RKO (cell line): ENCODE data around the gene MCC.

Experiments
- DNase-seq: peaks from one replicate; pipeline ENCODE4 v3.0.0-alpha.2; 2016; ENCODE audit warnings: low spot score

MCC gene

DNA sequence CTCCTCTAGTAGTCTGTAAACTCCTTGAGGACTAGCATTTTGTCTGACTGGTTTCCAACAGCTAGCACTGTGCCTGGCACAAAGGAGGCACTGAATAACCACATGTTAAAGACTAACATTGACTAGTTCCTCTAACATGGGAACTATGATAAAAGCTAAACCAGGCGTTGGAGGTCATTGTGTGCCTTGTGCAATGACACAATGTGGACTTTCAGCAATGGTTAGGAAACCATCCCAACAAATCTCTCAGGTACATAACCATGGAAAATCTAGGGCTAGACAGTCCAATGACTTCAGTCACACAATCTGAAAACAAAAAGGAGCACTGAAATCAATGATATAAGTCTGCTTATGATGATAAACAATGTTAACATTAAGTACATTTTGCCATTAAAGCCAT, 311.0 kb downstream of the MCC start:
- DNase-seq = no peak

DNA sequence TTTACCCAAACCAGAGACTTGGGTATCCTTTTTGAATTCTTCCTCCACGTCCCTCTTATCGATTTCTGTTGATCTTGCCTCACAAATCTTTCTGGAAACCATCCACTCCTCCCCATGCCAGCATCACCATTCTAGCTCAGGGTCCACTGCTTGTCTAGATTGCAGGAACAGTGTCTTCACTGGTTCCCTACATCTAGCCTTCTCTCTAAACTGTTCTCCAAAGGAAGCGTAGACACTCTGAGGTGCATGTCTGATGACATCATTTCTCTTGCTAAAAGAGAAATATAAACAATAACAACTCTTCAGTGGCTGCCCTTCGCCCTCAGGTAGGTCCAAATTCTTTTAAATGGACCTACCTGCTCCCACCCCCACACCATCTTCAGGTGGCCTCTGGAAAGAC, 311.5 kb downstream of the MCC start:
- DNase-seq = no peak

DNA sequence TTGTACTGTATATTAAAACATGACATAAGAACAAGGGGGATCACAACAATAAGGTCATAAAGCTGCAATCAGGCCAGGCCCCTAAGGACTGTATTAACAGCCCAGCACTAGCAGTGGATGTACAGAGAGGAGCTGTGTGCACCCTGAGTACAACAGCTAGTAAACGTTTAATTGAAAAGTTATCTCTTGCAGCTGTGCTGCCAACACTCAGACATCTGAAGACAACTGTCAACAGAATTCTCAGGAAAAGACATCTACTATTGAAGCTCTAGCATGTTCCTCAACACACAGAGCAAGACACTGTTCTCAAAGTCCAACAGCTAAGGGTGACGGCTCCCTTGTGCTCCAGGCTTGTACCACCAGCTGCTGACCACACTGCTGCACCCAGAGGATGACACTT, 312.1 kb downstream of the MCC start:
- DNase-seq = no peak

DNA sequence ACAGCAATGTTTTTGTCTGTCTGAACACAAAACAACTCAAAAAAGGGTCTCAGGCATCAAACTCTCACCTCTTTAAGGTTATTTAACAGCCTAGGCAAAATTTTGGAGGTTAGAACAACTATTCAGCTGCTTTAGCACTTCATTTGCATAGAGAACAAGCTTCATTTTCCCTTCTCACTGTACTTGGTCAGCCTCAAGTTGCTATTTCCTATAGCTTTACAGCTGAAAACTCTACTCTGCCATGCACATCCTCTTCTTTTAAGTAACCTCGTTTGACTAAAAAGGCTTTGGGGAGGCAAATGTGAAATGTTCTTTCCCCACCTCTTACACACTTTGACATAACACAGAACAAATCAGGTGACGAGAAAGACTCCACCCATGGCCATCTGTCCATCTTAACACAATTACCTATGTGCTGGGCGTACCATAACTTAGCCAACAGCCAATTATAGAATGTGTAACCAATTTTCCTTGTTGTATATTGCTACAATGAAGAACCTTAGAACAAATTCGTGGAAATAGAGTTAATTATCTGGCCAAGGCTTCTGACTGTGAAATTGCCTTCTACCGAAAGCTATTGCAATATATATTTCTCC, 315.9 kb downstream of the MCC start:
- DNase-seq = no peak

DNA sequence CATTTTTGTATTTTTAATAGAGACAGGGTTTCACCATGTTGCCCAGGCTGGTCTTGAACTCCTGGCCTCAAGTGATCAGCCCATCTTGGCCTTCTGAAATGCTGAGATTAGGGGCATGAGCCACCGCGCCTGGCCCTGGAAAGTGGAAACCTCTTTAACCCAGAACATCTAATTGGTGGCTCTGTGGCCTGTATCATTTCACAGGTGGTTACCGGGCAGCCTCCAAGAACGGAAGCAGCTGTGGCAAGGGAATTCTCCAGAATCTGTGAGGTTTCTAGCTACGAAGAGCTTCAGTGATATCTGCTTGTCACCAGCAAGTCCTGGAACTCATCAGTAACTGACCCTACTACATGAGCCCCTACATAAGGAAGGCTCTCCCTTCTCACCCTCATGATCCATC, 316.7 kb downstream of the MCC start:
- no peak for DNase-seq

DNA sequence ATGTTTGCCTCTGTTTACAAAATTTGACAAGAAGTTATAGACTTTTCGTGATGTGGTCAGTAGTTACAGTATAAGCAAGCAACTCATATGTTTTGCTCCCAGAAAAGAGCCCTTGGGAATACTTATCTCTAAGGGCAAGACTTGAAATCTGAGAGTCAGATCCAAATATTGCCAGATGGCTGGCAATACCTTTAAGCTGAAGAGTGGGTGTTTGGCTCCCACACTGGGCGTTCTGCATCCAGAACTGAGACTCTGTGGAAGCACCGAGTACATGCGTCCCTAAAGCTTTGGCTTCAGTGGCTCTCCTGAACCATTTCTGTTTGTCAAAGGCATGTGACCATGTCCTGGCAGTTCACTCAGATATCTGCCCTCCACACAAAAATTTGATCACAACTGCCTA, 317.5 kb downstream of the MCC start:
- DNase-seq = no peak

DNA sequence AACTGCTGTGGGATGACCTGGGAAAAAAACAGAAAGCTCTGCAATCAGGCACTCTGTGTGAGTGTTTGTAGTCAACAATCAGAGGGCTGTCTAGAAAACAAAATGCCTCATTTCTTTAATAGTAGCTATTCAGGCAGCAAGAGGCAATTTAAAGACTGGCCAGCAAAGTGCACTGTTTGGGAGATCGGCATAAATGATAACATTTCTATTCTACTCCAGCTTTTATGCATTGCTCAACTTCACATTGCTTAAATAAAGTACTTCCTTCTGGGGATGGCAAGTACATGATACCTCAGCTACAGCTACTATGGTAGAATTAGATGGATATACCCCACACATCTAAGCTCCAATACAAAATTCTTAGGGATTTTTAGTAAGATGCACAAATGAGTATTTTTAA, 318.5 kb downstream of the MCC start:
- no peak for DNase-seq

DNA sequence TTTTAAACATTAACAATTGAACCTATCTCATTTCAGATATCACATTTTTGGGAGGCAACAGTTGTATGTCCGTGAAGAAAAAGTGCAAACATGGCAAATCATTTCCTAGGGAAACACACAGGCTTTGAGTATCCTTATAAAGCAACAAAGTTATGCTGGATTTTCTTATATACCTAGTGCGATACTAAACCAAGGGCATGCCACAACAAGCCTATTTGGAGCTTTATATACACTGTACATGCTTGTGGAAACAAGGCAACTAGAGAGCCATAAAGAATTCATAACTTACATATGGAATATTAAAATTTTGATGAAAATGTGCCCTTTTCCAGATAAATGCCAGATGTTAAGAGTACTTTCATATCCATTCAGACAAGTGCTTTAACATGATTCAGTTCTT, 320.3 kb downstream of the MCC start:
- no peak for DNase-seq

DNA sequence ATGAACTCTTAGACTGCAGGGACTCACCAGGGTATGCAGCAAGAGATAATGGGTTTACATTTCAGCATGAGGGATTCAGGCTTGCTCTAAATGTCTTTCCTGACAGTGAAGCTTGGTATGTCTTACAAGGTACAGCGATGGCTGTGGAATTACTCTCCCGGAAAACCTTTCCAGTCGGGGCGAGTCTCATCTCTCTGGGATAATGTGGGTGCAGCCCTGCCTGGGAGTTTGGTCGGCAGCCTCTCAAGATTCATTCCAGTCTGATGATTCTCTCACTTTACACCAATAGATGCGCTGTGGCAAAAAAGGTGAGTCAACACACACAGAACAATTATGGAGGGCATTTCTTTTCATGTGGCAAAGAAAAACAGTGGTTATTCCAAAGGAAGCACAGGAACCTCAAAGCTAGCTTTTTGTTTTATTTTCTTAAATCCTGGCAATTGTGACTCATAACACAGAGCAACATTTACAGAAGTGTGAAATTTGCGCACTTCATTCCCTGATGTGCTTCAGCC, 321.3 kb downstream of the MCC start:
- DNase-seq = peak; percentile 48

DNA sequence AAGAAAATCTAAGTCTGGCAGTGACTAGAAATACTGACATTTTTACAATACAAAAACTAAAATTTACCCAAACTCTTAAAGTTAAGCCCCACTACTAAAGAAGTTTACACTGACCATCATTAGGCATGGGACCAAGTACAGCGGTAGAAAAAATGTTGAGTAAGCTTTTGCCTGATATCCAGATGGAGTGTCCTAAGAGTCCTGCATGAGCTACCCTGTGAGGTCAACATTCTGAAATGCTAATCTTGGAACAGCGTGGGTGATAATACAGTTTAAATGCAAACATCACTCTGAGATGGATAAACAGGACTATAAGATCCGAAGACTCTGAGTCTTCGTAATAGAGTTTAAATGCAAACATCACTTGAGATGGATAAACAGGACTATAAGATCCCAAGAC, 322.0 kb downstream of the MCC start:
- no peak for DNase-seq

DNA sequence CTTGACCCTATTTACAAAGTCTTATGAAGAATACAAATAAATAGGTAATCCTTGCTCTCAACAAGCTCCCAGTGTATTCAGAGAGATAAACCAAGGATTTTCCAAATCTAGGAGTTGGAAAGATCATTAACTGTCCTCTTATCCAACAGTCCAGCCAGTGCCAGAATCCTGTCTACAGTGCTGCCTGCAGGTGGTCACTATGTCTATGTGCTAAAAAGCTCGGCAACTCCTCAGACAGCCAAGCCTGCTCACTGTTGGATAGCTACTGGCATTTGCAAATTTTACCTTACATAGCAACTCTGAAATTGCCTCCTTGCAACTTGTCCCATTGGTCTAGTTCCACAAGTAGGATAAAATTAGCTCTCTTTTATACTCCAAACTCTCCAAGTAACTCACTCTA, 324.2 kb downstream of the MCC start:
- no peak for DNase-seq

DNA sequence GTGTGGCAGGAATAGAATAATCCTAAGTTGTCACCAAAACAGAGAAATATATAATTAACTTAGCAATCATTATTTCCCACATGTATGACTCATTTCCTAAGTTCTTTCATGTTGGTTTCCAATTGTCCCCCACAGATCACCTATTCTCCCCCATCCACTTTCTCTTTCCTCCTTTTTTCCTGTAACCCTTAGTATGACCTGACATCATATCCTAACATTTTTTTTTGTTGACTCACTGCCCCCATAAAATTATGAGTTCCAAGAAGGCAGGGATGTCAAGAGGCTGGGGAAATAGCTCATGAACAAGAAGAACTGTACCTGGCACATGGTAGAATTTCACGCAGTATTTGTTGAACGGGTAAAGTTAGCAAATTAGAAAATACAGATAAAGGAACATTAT, 324.9 kb downstream of the MCC start:
- no peak for DNase-seq

DNA sequence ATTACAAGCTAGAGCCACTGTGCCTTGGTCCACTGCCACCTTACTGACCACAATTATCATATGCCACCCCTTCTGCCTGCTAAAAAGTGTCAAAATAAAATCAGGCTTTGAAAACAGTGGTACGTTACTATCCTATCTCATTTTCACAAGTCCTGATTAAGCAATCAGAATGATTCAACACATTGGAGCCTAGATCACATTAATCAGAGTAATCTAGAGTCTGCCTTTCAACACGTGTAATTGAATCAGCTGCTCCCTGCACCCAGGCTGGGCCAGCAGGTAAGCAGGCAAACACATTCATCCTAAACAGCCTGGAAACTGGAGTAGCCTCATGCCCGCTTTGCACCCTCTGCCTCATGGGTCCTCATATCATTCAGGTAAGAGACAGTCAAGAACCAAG, 325.5 kb downstream of the MCC start:
- DNase-seq = no peak

DNA sequence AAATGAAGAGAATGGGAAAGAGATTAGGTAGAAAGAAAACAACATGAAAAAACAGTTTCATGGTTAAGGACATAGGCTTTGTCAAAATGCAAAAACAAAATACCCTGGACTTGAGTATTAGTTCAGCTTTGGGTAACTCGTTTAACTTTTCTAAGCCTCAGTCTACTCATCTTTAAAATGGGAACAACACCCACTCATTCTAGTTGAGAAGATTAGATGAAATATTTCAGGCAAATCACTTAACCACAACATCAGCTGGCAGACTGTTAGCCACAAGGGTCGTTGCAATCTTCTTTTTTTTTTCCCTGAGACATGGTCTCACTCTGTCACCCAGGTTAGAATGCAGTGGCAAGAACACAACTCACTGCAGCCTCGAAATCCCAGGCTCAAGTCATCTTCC, 326.0 kb downstream of the MCC start:
- DNase-seq = no peak

DNA sequence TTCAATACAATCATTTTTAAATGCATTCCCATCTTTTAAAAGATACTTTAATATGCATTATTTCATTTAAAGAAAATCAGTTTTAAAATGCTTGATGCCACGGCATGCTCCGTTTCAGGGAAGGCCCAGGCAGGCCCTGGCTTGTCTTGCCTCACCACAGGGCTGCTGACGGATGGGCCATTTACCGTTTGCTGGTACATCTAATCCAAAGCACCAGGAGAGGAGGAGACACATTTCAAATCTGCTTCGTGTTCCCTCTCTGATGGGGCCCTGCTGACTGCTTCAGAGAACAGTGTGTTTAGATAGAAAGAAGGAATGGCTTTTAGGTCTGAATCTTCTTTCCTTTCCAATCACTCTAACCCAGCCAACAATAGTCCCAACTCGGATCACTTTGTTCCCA, 326.4 kb downstream of the MCC start:
- no peak for DNase-seq

DNA sequence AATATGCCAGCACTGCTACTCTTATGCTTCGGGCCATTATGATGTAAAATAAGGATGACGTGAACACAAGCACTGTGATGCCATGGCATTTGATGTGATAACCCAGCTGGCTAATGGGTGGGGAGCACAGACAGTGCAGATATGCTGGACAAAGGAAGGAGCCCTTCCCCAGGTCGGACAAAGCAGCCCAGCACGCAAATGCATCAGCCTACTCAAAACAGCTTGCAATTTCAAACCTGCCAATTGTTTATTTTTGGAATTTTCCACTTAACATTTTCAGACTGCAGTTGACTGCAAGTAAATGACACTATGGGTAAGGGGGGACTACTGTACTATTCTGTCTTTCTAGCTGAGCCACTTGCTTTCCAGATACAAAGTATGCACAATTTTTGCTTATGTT, 330.4 kb downstream of the MCC start:
- no peak for DNase-seq

DNA sequence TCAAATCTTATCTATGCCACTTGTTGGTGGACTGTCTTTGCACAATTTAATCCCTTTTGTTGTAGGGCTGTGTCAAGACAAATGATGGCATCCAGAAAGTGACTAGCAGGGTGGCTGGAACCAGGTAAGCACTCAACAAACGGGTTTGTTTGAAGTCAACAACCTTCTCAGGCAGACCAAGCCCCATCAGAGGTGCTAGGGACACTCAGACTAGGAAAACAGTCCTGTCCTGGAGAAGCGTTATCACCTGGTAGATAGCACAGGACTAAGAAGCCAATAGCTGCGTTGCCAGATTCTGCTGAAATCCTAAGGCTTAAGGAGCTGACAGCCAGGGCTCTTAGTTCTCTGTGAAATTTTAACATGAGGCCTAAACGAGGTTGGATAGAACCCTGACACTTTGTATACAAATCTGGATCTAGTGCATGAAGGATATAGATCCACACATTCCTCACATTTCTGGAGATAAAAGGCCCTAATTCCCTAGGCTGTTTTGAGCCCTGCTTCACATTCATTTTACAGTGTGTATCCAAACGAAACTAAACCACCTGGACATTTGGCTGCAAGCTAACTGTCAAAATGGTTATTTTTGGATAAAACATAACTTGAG, 331.9 kb downstream of the MCC start:
- DNase-seq = no peak

DNA sequence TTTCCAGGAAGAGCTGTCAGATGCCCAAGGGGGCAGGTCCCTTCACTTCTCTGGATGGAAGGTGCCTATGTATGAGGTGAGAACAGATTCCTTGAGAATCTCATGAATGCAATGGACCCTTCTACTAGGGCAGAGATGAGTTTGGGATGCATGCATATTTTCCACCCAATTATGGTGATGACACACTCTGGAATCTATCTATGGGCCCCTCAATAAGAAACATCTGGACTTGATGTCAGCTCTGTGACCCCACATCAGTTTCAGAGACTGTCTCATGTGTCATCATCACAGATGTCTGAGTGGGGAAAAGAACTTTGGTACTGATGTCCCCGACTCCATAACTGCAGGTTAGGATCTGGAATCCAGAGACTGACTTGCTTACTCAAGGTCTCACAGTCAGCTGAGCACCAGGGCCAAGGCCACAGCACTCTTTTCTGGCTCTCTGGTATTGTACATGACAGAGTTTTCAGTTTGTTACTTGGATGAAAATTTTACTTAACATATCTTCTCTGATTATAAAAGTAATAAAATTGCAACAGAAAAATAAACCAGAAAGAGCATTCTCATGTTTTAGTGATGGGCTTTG, 334.6 kb downstream of the MCC start:
- DNase-seq = no peak

DNA sequence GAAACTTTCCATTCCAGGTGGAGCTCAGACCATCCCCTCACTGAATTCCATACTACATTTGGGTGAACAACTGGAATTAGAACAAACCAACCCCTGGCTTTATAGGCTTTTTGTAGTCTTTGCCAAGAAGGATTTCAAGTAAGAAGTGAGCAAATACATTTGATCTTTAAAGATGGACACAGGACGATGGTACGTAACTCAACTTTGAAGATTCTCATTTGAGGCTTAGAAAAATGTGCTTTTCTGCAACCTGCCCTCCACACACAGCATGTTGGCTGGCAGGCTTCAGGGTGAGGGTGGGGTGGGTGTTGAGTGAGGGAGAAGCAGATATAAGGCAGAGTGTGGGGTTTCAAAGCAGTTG, 335.9 kb downstream of the MCC start:
- no peak for DNase-seq

DNA sequence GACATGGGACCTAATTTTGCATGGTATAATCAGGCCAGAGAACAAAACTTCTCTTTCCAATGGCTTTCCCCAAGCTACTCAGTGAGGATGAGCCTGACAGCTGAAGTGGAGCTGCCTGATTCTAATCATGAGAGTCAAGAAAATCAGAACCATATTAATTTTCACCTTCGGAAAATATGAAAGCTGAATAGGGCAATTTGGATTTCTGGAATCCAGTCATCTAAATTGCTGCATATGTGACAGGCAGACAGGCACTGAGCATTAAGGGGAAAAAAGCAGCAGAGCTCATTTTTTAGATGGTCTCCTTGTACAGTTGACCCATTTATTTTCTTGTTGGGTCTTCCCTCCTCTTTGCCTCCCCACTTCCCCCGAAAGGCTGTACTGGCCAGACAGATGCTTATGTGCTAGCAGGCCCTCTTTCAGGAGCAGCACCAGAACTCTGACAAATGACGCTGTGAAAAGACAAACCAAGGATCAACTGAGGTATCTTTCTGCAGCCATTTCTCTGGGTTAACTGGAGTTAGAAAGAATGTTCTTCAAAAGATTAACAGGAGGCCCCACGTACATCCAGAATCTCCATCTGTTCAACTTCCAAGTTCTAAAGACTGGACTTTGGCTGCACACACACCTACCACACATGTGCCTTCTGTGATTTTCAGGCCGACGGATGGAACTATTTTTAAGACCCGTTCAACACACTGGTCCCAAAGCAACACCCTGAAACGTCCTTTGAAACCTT, 336.4 kb downstream of the MCC start:
- DNase-seq = no peak

DNA sequence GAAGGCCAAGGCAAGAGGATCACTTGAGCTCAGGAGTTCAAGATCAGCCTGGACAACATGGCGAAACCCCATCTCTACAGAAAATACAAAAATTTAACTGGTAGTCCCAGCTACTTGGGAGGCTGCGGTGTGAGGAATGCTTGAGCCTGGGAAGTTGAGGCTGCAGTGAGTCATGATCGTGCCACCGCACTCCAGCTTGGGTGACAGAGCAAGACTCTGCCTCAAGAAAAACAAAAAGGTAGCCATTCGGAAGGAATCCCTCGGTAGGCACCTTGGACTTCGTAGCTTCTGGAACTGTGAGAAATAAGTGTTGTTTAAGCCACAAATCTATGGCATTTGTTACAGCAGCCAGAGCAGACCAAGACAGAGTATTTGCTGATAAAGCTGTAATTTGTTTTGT, 337.4 kb downstream of the MCC start:
- no peak for DNase-seq

DNA sequence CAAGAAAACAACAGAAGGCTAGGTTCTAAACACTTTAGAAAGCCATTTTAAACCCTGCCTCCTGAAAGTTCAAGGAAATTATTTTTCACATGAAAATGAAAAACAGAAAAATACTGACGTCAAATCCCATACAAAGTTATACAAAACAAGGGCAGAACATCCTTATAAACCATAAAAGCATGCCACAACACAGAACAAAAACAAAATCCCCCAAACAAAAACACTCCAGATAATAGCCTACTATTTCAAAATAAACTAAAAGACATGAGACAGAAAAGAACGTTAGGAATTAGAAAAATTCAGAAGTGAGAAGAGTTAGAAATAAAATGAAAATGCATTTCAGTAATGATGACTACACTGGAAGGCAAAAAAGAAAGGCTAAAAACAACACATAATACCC, 338.0 kb downstream of the MCC start:
- no peak for DNase-seq

DNA sequence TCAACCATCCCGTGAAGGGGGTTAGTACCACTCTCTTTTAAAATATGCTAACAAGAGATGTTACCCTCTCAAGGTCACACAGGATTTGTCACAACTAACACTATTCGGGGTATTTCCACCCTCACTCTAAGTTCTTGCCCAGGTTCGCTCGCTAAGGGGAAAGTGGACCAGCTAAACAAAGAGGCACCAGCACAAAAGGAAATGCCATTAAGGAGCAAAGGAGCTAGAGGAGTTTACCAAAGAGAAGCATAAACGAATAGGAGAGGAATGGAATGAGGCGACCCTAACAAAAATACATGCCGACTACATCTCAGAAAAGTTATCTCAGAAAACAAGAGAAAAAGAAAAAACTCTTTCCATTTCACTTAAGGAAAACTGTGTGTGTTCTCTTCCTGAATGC, 340.7 kb downstream of the MCC start:
- DNase-seq = no peak
